ENCODE measurements around the gene GTF2B.

DNA sequence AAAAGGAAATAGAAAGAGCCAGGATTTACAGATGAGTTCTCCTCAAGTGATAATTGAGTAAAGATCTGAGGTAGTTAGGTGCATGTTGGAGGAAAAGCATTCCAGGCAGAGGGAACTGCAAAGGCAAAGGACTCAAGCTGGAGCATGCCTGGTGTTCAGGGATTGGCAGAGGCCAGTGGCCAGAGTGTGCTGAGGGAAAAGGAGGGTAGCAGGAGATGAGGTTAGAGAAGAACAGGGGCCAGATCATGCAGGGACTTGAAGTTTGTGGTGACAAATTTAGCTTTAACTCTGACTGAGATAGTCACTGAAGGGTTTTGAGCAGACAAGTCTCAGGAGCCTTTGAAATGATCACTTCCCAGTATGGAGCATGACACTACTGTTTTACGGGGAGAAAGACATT, 19.0 kb upstream of the GTF2B start:
- TF ChIP-seq CTCF (conservative IDR thresholded peaks at IDR 0.05) (no peak), ZFX (IDR thresholded peaks at IDR 0.05) (no peak)
